K562 (cell line): Measurements from ENCODE around the gene CAPZA1. TPM values are rescaled to one million over a fixed set of nuclear protein-coding genes. Genes with fewer than 3 reads are reported as not detected.

Experiments used
- ADNP ChIP-seq: fragments of 200-800 bp; sonication (Bioruptor generic); IDR thresholded peaks from 2 replicates; pipeline ENCODE4 v1.6.1; 2016; ENCODE audit warnings: missing genetic modification characterization, missing compliant biosample characterization
- CTCFL ChIP-seq: IDR thresholded peaks from 2 replicates; pipeline ENCODE4 v1.6.1; 2011; ENCODE audit warnings: borderline replicate concordance, low read depth, mild to moderate bottlenecking, moderate library complexity, low read length; ENCODE audit not compliant: insufficient read depth, poor library complexity, severe bottlenecking
- FOSL1 ChIP-seq: fragments of 200-800 bp; sonication (Bioruptor generic); conservative IDR thresholded peaks from 2 replicates; pipeline ENCODE4 v1.6.1; 2016; ENCODE audit warnings: missing genetic modification characterization, missing compliant biosample characterization
- IFI16 ChIP-seq: fragments of 250-450 bp; sonication (Bioruptor Pico); IDR thresholded peaks from 2 replicates; pipeline ENCODE4 v2.1.2; 2022; ENCODE audit warnings: mild to moderate bottlenecking, inconsistent platforms
- KAT2B ChIP-seq: IDR thresholded peaks from one replicate; pipeline ENCODE4 v1.6.1; 2012; ENCODE audit warnings: low read depth, mild to moderate bottlenecking, control low read depth, inconsistent platforms, low read length, moderate library complexity
- KAT8 ChIP-seq: fragments of 450-650 bp; IDR thresholded peaks from 2 replicates; pipeline ENCODE4 v1.6.1; 2016; ENCODE audit warnings: low read depth, mild to moderate bottlenecking
- MBD2 ChIP-seq: sonication (generic); IDR thresholded peaks from 2 replicates; pipeline ENCODE4 v1.6.1; 2016; ENCODE audit warnings: low read depth, borderline replicate concordance
- MCM3 ChIP-seq: fragments of 450-650 bp; IDR thresholded peaks from 2 replicates; pipeline ENCODE4 v1.6.1; 2016
- POLR2AphosphoS5 ChIP-seq: IDR thresholded peaks from 2 replicates; pipeline ENCODE4 v1.6.1; 2011; ENCODE audit warnings: mild to moderate bottlenecking, low read depth, low read length, moderate library complexity; ENCODE audit not compliant: control insufficient read depth, insufficient read depth
- PRMT5 ChIP-seq: sonication (generic); formaldehyde crosslinking; IDR thresholded peaks from 2 replicates; pipeline ENCODE4 v1.5.0; 2020; ENCODE audit warnings: missing genetic modification reagents
- PTTG1 ChIP-seq: fragments of 450-650 bp; IDR thresholded peaks from 2 replicates; pipeline ENCODE4 v1.6.1; 2016; ENCODE audit warnings: low read depth, mild to moderate bottlenecking, missing genetic modification characterization, missing compliant biosample characterization
- RBM39 ChIP-seq: fragments of 200-400 bp; formaldehyde crosslinking; optimal IDR thresholded peaks from 2 replicates; pipeline ENCODE3; 2018; ENCODE audit warnings: low read depth, low read length
- SMARCA5 ChIP-seq: fragments of 450-650 bp; IDR thresholded peaks from 2 replicates; pipeline ENCODE4 v1.6.1; 2016
- SMARCC2 ChIP-seq: fragments of 450-650 bp; IDR thresholded peaks from 2 replicates; pipeline ENCODE4 v1.6.1; 2017; ENCODE audit warnings: antibody characterized with exemption, moderate library complexity, mild to moderate bottlenecking, low read depth
- TGIF2 ChIP-seq: sonication (generic); formaldehyde crosslinking; IDR thresholded peaks from 2 replicates; pipeline ENCODE4 v1.8.1; 2022; ENCODE audit warnings: mild to moderate bottlenecking, missing genetic modification reagents, moderate library complexity
- ZNF324 ChIP-seq: fragments of 250-450 bp; sonication (Bioruptor Pico); IDR thresholded peaks from 2 replicates; pipeline ENCODE4 v1.4.0; 2020; ENCODE audit warnings: mild to moderate bottlenecking
- ZNF431 ChIP-seq: sonication (generic); formaldehyde crosslinking; IDR thresholded peaks from 2 replicates; pipeline ENCODE4 v1.8.0; 2022; ENCODE audit warnings: mild to moderate bottlenecking, missing genetic modification reagents
- ZNF445 ChIP-seq: fragments of 250-450 bp; sonication (Bioruptor Pico); IDR thresholded peaks from 2 replicates; pipeline ENCODE4 v1.4.0; 2020; ENCODE audit warnings: low read depth, mild to moderate bottlenecking, moderate library complexity
- ZNF589 ChIP-seq: fragments of 200-800 bp; sonication (Bioruptor generic); IDR thresholded peaks from 2 replicates; pipeline ENCODE4 v1.6.1; 2016; ENCODE audit warnings: low read depth, missing genetic modification characterization, missing compliant biosample characterization
- ZNF778 ChIP-seq: fragments of 450-650 bp; formaldehyde crosslinking; IDR thresholded peaks from 2 replicates; pipeline ENCODE4 v1.4.0; 2020; ENCODE audit warnings: mild to moderate bottlenecking, moderate library complexity
- polyA plus RNA-seq, 8 experiments: library from polyadenylated mRNA; depleted of rRNA in 4 of 8; stranded (reverse) in 5 of 8; unstranded in 3 of 8; fragments of >200 nt; fragmentation: Nextera tagmentation in 2 of 8; fragmentation: Illumina TruSeq in 1 of 8; extraction: Ambion mirVana in 2 of 8; extraction: Trizol in 1 of 8; gene quantifications; 2 replicates each; pipeline versions ENCODE4 v1.2.1 to v1.2.3, GENCODE V29; 2011 to 2014; ENCODE audit warnings: inconsistent platforms in 1 of 8, missing spikeins in 1 of 8
- total RNA-seq, 7 experiments: library from RNA; depleted of rRNA in 6 of 7; stranded (reverse); fragments of >200 nt in 6 of 7; fragmentation: Illumina TruSeq in 2 of 7; extraction: Trizol in 2 of 7; gene quantifications; 2 replicates each; pipeline versions ENCODE4 v1.2.1 to v1.2.3, GENCODE V29; 2011 to 2021; ENCODE audit warnings: low replicate concordance in 1 of 7
- TF ChIP-seq, protein P1 (sequence below): sonication (generic); formaldehyde crosslinking; IDR thresholded peaks from 2 replicates; pipeline ENCODE4 v1.8.0; 2023; ENCODE audit warnings: mild to moderate bottlenecking, missing genetic modification reagents
- TF ChIP-seq, protein P2 (sequence below): fragments of 450-650 bp; IDR thresholded peaks from 2 replicates; pipeline ENCODE4 v1.7.0; 2016; ENCODE audit warnings: borderline replicate concordance

Gene CAPZA1
- total and polyA plus RNA-seq, 9 of the 15 experiments (the other 6 are each of a cell fraction or from before 2014, with no cell fraction given) = 237 to 1,020 (median 306) TPM

- TF ChIP-seq KAT2B = no peak
- no peak for TF ChIP-seq FOSL1 (tag)
- no peak for TF ChIP-seq ZNF589 (CRISPR knock-in tag)
- TF ChIP-seq IFI16 (CRISPR knock-in tag) = no peak
- TF ChIP-seq PTTG1 (tag) = no peak
- no peak for TF ChIP-seq PRMT5 (CRISPR knock-in tag)
- TF ChIP-seq SMARCA5 = no peak
- no peak for TF ChIP-seq ZNF778 (CRISPR knock-in tag)
- TF ChIP-seq, protein P1, sequence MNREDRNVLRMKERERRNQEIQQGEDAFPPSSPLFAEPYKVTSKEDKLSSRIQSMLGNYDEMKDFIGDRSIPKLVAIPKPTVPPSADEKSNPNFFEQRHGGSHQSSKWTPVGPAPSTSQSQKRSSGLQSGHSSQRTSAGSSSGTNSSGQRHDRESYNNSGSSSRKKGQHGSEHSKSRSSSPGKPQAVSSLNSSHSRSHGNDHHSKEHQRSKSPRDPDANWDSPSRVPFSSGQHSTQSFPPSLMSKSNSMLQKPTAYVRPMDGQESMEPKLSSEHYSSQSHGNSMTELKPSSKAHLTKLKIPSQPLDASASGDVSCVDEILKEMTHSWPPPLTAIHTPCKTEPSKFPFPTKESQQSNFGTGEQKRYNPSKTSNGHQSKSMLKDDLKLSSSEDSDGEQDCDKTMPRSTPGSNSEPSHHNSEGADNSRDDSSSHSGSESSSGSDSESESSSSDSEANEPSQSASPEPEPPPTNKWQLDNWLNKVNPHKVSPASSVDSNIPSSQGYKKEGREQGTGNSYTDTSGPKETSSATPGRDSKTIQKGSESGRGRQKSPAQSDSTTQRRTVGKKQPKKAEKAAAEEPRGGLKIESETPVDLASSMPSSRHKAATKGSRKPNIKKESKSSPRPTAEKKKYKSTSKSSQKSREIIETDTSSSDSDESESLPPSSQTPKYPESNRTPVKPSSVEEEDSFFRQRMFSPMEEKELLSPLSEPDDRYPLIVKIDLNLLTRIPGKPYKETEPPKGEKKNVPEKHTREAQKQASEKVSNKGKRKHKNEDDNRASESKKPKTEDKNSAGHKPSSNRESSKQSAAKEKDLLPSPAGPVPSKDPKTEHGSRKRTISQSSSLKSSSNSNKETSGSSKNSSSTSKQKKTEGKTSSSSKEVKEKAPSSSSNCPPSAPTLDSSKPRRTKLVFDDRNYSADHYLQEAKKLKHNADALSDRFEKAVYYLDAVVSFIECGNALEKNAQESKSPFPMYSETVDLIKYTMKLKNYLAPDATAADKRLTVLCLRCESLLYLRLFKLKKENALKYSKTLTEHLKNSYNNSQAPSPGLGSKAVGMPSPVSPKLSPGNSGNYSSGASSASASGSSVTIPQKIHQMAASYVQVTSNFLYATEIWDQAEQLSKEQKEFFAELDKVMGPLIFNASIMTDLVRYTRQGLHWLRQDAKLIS (CRISPR knock-in tag) = no peak
- no peak for TF ChIP-seq MBD2
- no peak for TF ChIP-seq ZNF324 (CRISPR knock-in tag)
- TF ChIP-seq ZNF445 = no peak
- TF ChIP-seq, protein P2, sequence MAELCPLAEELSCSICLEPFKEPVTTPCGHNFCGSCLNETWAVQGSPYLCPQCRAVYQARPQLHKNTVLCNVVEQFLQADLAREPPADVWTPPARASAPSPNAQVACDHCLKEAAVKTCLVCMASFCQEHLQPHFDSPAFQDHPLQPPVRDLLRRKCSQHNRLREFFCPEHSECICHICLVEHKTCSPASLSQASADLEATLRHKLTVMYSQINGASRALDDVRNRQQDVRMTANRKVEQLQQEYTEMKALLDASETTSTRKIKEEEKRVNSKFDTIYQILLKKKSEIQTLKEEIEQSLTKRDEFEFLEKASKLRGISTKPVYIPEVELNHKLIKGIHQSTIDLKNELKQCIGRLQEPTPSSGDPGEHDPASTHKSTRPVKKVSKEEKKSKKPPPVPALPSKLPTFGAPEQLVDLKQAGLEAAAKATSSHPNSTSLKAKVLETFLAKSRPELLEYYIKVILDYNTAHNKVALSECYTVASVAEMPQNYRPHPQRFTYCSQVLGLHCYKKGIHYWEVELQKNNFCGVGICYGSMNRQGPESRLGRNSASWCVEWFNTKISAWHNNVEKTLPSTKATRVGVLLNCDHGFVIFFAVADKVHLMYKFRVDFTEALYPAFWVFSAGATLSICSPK = no peak
- no peak for TF ChIP-seq SMARCC2
- no peak for TF ChIP-seq KAT8
- TF ChIP-seq ADNP = no peak
- no peak for TF ChIP-seq ZNF431 (CRISPR knock-in tag)
- peak; percentile 33; the same call in 1 of the 2 replicates for TF ChIP-seq POLR2AphosphoS5
- peak; percentile 69 for TF ChIP-seq CTCFL
- peak; percentile 61; the same call in 1 of the 2 replicates for TF ChIP-seq TGIF2
- no peak for TF ChIP-seq MCM3
- no peak for TF ChIP-seq RBM39
These were observed 87.8 kb downstream of the CAPZA1 start (continued) for GRCh38 chr1:112707221-112708001.
